Measurements from ENCODE around the gene FYB1. TPM values are rescaled to one million over a fixed set of nuclear protein-coding genes. Genes with fewer than 3 reads are reported as not detected.

Gene FYB1
- total RNA-seq, 1 experiment from 2014 or later, result 10.5 TPM

DNA sequence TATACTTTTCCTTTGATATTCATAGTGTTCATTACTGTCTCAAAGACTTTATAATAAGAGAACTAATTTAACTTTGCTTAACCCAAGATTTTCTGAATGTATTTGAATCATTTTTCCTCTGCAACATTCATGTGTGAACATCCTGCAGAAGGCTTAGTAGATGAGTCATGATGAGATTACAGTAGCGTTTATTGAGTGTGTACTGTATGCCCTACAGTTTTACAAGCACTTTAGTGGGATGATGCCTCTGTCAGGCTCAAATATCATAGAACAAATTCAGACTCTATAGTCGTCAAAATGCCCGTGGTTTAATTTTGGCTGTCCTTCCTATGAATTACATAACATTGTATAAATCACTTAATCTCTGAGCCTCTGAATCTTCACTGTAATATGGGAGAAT lies 41.2 kb downstream of the FYB1 start:
- no TSS peak for BruUV-seq (replicated peaks)
- H3K4me1 ChIP-seq (replicated peaks; ENCODE audit: insufficient read depth), result no peaks in the 10 kb centered on the region
- POLR2A ChIA-PET (ENCODE audit: unreplicated experiment), result no interaction called here
- DNase-seq, result no peak
- no peak overlapping the region for H3K27ac ChIP-seq
- no peak overlapping the region for H2AFZ ChIP-seq
- no peaks in the 10 kb centered on the region for H3K9me3 ChIP-seq (ENCODE audit: insufficient read depth, low read depth)
- no peaks in the 10 kb centered on the region for H3F3A ChIP-seq (ENCODE audit: insufficient read depth, low read depth)
- no peak for TF ChIP-seq EZH2 (IDR thresholded peaks at IDR 0.05; ENCODE audit: low read depth)
- CTCF ChIA-PET, result no interaction called here
- no peaks in the 10 kb centered on the region for H3K79me2 ChIP-seq (ENCODE audit: low read depth)
- intact Hi-C loops (cut with micrococcal nuclease; ENCODE audit: unreplicated experiment), result no loop called here
- H3K27me3 ChIP-seq (ENCODE audit: insufficient read depth, low read depth), result no peaks in the 10 kb centered on the region
- no peaks in the 10 kb centered on the region for H4K20me1 ChIP-seq (ENCODE audit: insufficient read depth)
- H3K36me3 ChIP-seq (ENCODE audit: low read depth), result no peaks in the 10 kb centered on the region
- no peak overlapping the region for H3K4me2 ChIP-seq
- no peak overlapping the region for H3K4me3 ChIP-seq
- H3K9me2 ChIP-seq (ENCODE audit: insufficient read depth), result no peaks in the 10 kb centered on the region

DNA sequence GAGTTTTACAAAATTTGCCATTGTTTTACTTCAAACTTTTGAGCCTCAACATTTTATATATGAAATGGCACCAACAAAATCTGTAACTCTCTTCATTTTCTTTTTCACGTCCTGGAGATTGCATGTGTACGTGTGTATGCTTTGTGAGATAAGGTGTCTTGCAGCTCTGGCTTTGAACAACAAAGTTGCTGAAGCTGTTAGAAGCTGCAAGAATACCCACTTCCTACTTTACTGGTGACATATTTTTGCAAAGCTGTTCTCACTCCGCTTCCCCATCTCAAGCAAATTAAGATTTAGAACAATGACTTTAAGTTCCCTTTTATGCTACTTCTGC lies 41.8 kb downstream of the FYB1 start:
- Histone ChIP-seq H2AFZ (no peak overlapping the region), H3K9me2 (ENCODE audit: insufficient read depth) (no peaks in the 10 kb centered on the region), H4K20me1 (ENCODE audit: insufficient read depth) (no peaks in the 10 kb centered on the region), H3K4me2 (no peak overlapping the region), H3K4me3 (no peak overlapping the region), H3K27me3 (ENCODE audit: insufficient read depth, low read depth) (no peaks in the 10 kb centered on the region), H3K36me3 (ENCODE audit: low read depth) (no peaks in the 10 kb centered on the region), H3K9me3 (ENCODE audit: insufficient read depth, low read depth) (peaks cover 4% of the 10 kb centered on the region; the same call in 1 of the 2 replicates), H3F3A (ENCODE audit: insufficient read depth, low read depth) (no peaks in the 10 kb centered on the region), H3K4me1 (replicated peaks; ENCODE audit: insufficient read depth) (no peaks in the 10 kb centered on the region), H3K79me2 (ENCODE audit: low read depth) (no peaks in the 10 kb centered on the region), H3K27ac (no peak overlapping the region)
- ChIA-PET POLR2A (ENCODE audit: unreplicated experiment) (no interaction called here), CTCF (no interaction called here)
- intact Hi-C loops (cut with micrococcal nuclease; ENCODE audit: unreplicated experiment), result no loop called here
- no TSS peak for BruUV-seq (replicated peaks)
- DNase-seq, result no peak
- TF ChIP-seq CTCF (conservative IDR thresholded peaks at IDR 0.05) (no peak), EZH2 (IDR thresholded peaks at IDR 0.05; ENCODE audit: low read depth) (no peak)

DNA sequence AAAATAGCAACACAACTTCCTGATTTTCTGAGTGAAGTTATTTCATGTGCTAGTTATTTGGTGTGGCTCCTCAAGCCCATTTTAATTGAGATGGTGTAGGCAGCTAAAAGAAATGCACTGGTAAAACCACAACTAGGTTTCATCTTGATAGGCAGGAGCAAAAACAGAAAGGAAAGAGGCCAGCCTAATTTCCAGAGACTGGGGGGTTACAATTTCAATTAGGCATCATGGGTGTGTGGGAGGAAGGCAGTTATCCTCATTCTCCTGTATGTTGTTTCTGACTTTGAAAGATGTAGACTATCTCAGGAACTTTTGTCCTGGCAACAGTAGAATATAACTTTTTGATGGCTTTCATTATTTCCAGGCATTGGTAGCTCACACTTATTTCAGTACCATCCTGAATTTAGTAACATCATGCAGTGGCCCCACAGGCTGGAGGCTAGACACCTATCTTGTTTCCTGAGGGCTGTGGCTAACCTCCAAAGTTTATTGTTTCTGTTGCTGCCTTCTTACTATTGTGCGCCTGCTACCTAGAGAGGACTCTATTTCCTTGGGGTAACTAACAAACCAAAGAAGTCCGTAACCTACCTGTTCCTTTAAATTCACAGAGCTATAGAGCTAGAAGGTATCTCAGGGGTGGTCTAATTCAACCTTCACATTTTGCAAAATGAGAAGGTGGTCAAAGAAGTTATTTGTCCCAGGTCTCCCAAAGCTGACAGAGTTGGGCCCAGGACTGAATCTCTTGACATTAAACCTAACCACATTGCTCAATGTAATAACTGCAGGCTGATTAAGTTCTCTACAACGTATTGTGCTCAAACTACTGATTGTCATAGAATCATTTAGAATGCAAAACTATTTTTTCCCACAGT lies 42.4 kb downstream of the FYB1 start:
- Histone ChIP-seq H3K4me2 (no peak overlapping the region), H3K27me3 (ENCODE audit: insufficient read depth, low read depth) (no peaks in the 10 kb centered on the region), H4K20me1 (ENCODE audit: insufficient read depth) (no peaks in the 10 kb centered on the region), H3K4me3 (no peak overlapping the region), H2AFZ (no peak overlapping the region), H3K27ac (no peak overlapping the region), H3F3A (ENCODE audit: insufficient read depth, low read depth) (no peaks in the 10 kb centered on the region), H3K4me1 (replicated peaks; ENCODE audit: insufficient read depth) (no peaks in the 10 kb centered on the region), H3K9me3 (ENCODE audit: insufficient read depth, low read depth) (peaks cover 4% of the 10 kb centered on the region; the same call in 1 of the 2 replicates), H3K36me3 (ENCODE audit: low read depth) (no peaks in the 10 kb centered on the region), H3K79me2 (ENCODE audit: low read depth) (no peaks in the 10 kb centered on the region), H3K9me2 (ENCODE audit: insufficient read depth) (no peaks in the 10 kb centered on the region)
- intact Hi-C loops (cut with micrococcal nuclease; ENCODE audit: unreplicated experiment), result no loop called here
- TF ChIP-seq CTCF (conservative IDR thresholded peaks at IDR 0.05) (no peak), EZH2 (IDR thresholded peaks at IDR 0.05; ENCODE audit: low read depth) (no peak)
- no peak for DNase-seq
- CTCF ChIA-PET, result no interaction called here
- POLR2A ChIA-PET (ENCODE audit: unreplicated experiment), result no interaction called here
- BruUV-seq (replicated peaks), result no TSS peak
